GM06990 (cell line): ENCODE data around the gene AP1G2.

Source experiments
- DNase-seq: peaks from one replicate; pipeline ENCODE4 v3.0.0-alpha.2; 2011; ENCODE audit not compliant: insufficient read length; ENCODE audit errors: extremely low read depth
- H3K27me3 ChIP-seq: replicated peaks from 2 replicates; pipeline ENCODE4 v1.6.0; 2011; ENCODE audit warnings: low read length; ENCODE audit not compliant: control insufficient read depth, insufficient read depth
- H3K36me3 ChIP-seq: 2 replicates; pipeline ENCODE4 v1.5.1; 2011; ENCODE audit warnings: low read length; ENCODE audit not compliant: control insufficient read depth, insufficient read depth
- H3K4me3 ChIP-seq: replicated peaks from 2 replicates; pipeline ENCODE4 v1.5.1; 2011; ENCODE audit warnings: low read depth, mild to moderate bottlenecking, control low read depth, low read length
- TF ChIP-seq, protein P1 (sequence below): IDR thresholded peaks from 2 replicates; pipeline ENCODE4 v1.5.1; 2011; ENCODE audit warnings: low read length, control low read depth, mild to moderate bottlenecking, inconsistent platforms; ENCODE audit not compliant: insufficient read depth, poor library complexity, severe bottlenecking

Gene AP1G2

DNA sequence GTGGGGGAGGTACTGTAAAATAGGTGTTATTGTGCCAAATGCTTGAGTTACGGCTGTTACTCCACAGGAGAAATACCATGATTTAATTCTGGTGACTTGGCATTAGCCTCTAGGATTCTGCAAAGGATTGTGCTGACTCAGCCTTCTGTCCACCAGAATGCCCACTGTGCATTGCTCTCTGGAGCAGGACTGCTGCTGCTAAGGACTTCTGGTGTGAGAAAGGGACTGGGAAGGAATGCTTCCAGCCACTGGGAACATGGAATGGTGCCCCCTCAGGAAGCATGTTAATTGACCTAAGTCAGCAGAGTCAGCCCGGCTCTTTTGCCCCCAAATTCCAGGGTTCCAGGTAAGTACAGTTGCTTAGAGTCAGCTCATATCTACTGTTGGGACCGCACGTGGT is 48.9 kb downstream of the AP1G2 start:
- DNase-seq: no peak
- no peak overlapping the region for H3K4me3 ChIP-seq
- TF ChIP-seq, protein P1, sequence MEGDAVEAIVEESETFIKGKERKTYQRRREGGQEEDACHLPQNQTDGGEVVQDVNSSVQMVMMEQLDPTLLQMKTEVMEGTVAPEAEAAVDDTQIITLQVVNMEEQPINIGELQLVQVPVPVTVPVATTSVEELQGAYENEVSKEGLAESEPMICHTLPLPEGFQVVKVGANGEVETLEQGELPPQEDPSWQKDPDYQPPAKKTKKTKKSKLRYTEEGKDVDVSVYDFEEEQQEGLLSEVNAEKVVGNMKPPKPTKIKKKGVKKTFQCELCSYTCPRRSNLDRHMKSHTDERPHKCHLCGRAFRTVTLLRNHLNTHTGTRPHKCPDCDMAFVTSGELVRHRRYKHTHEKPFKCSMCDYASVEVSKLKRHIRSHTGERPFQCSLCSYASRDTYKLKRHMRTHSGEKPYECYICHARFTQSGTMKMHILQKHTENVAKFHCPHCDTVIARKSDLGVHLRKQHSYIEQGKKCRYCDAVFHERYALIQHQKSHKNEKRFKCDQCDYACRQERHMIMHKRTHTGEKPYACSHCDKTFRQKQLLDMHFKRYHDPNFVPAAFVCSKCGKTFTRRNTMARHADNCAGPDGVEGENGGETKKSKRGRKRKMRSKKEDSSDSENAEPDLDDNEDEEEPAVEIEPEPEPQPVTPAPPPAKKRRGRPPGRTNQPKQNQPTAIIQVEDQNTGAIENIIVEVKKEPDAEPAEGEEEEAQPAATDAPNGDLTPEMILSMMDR: no peak

DNA sequence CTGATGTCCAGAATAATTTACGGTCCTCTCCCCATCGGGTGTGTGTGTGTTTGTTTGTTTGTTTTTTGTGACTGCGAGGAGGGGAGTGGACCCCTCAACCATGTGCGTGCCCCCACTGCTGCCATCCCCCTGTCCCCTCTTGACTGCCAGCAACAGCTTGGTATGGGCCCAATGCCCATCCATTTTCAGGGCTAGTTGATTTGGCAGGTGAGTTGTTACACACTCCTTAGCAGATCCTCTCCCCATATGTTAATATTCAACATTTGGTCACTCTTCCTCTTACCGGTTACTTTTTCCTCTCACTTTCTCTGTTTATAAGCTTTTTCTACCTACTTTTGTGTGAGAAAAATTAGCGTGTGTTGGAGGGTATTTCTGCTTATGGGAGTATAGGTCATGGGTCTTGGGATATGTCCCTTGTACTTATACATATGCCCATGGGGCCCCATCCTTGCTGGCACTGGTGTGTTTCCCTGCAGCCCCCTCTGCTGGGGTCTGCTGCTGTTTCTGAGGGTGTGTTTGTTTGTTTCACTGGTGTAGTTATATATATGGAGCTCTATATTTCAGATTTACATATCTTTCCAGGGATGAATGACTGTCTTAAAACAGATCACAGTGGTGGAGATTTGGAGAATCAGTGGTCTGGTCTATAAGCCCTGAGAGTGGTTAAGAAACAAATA is 49.8 kb downstream of the AP1G2 start:
- Histone ChIP-seq H3K4me3 (no peak overlapping the region), H3K36me3 (no peaks in the 10 kb centered on the region), H3K27me3 (no peaks in the 10 kb centered on the region)
- TF ChIP-seq, protein P1: no peak
- no peak for DNase-seq

More for the DNA sequence above, 48.9 kb downstream of the AP1G2 start:
- Histone ChIP-seq H3K27me3 (no peaks in the 10 kb centered on the region), H3K36me3 (no peaks in the 10 kb centered on the region)

DNA sequence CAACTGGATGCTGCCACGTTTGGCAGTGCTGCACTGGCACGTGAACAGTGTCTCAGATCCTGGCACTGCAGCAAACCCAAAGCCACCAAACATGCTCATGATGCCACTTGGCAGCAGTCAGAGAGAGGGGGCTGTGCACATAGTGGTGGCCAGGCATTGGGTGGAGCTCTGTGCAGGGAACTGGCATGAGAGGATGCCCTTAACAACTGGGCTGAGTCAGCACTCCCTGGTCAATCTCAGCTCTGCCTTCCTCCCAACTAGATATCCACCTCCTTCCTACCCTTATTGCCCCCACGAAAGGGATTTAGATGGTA is 53.0 kb downstream of the AP1G2 start:
- Histone ChIP-seq H3K4me3 (no peak overlapping the region), H3K27me3 (no peaks in the 10 kb centered on the region), H3K36me3 (no peaks in the 10 kb centered on the region)
- TF ChIP-seq, protein P1: no peak
- no peak for DNase-seq

DNA sequence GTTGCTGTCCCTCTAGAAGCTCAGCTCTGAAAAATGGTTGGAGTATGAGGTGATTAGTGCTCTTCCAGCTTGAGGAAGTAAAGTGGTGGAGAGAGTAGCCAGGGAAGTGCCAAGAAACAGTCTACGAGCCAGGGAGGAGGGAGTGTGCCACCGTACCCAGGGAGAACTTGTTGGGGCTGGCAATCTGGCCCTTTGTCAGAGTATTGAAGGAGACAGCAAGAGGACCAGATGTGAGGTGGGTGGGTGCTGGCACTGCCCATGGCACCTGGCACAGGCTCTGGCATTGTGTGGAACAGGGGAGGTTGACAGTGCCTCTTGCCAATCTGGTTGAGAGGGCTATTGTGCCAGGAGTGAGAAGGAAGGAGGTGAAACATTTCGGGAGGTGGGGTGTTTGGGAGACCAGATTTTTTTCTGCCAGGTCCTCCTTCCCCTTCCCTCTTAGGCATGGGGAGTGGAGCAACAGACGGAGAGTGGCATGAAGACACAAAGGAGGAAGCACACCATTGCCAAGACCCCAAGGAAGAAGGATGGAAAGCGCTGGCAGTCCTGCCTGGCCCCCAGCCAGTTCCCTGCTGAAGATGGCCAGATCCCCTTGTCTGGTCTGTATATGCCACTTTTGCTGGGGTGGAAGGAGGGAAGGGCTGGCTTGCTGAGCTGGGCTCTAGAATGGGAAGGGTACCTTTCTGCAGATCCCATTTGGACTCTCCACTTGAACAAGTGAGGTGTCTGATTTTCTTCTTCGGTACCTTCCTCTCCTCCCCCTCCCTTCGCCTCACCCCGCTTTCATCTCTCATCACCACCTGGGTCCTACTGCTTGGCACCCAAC is 53.6 kb downstream of the AP1G2 start:
- no peak for DNase-seq
- TF ChIP-seq, protein P1: no peak
- Histone ChIP-seq H3K36me3 (no peaks in the 10 kb centered on the region), H3K4me3 (no peak overlapping the region), H3K27me3 (no peaks in the 10 kb centered on the region)

DNA sequence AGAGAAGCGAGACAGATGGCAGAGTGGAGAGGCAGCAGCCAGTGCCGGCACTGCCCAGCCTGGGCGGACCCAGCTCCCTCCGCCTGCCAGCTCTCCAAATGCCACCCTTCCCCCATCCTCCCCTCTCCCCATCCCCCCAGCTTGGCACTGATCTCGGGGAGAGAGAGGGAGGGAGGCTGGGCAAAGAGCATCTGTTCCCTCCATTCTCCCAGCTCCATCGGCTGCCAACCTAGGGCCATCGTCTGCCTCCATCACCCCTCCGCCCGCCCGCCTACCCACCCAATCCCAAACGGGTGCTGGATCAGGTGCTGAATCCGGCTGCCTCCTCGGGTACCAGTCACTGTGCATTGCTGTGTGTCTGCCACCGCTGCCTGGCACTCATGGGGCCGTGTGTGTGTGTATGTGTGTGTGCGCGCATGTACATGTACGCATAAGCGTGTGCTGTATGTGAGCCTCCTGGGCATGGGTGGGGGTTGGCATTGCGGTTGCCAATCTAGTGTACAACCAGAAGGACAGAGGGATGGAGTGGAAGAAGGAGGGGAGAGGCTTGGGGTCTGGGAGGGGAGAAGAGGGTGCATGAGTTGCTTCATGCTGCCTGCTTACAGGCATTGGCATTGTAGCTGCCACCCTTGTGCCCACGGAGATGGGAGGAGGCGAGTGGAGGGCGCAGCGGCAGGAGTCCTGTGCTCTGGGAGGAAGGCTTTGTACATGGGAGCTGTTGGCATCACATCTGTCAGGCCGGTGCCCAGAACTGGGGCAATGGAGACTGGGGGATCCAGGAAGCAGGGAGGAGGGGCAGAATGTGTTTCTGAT is 54.4 kb downstream of the AP1G2 start:
- DNase-seq: no peak
- H3K36me3 ChIP-seq: no peaks in the 10 kb centered on the region
- no peak overlapping the region for H3K4me3 ChIP-seq
- no peaks in the 10 kb centered on the region for H3K27me3 ChIP-seq
- TF ChIP-seq, protein P1: no peak
